CD1c-positive myeloid dendritic cell (primary cell): ENCODE results near the gene LELP1.
"Not testable (repeated sequence)": the region's sequence is repeated elsewhere in the genome, so short reads cannot be mapped to it uniquely, and the experiment has no call there.

Experiments used
- DNase-seq: peaks from one replicate; pipeline ENCODE4 v3.0.0-alpha.2; 2016; ENCODE audit errors: extremely low spot score

The LELP1 gene

DNA sequence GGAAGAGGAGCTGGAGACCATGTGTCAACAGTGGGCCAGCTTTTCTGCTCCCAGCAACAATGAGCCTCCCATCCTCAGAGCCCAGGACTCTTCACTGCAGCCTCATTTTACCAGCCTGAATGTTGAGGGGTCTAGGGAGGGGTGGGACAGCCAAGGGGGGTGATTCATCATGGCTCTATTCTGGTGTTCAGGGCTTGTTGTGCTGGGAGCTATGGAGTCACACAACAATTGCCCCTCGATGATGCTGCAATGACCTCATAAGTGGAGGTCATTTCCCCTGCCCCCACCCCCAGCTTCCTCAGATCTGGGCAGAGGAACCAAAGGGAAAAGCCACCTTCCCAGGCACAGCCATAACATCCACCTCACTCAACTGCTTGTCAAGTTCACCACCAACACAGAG lies at the start of gene LELP1:
LELP1 (plus strand) TSS at position 301 of the 400 bp plus-strand sequence. CDS start 1,278 bp downstream, outside the sequence.
- no peak for DNase-seq

GRCh38 chr1:153155541-153155940 lies 47.7 kb upstream of the LELP1 start:
- no peak for DNase-seq

DNA sequence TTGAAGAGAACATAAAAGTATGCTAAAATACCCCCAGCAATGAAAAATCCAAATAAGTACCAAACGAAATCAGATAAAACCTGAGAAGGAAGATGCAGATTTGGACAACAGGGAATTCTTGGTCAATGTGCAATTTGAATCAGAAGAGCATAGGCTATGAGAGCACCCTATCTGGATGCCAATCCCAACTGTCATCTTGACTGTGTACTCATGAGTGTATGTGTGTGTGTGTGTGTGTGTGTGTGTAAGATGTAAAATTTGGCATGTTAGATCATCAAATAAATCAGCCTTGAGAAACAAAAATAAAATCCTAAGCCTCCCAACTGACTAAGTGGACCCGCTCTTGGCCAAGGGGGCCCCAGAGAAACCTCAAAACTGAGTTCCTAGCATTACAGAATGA lies 34.5 kb upstream of the LELP1 start:
- DNase-seq: no peak

GRCh38 chr1:153174624-153175023 lies 28.6 kb upstream of the LELP1 start:
- DNase-seq: no peak

- no peak for DNase-seq
These were observed 24.3 kb upstream of the LELP1 start for GRCh38 chr1:153178922-153179321.

GRCh38 chr1:153180556-153180955 lies 22.7 kb upstream of the LELP1 start:
- no peak for DNase-seq

DNA sequence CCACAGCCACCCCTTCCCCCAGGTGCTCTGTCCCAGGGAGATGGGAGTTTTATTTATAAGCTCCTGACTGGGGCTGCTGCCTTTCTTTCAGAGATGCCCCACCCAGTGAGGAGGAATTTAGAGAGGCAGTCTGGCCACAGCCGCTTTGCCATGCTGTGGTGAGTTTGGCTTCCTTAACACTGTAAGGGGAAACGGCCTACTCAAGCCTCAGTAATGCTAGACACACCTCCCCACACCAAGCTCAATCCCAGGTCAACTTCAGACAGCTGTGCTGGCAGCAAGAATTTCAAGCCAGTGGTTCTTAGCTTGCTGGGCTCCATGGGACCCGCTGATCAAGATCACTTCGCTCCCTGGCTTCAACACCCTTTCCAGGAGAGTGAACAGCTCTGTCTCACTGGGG lies 14.9 kb upstream of the LELP1 start:
- not testable (repeated sequence) for DNase-seq

GRCh38 chr1:153190373-153190772 lies 12.9 kb upstream of the LELP1 start:
- no peak for DNase-seq

- no peak for DNase-seq
These were observed 10.5 kb upstream of the LELP1 start for GRCh38 chr1:153192697-153193096.

DNA sequence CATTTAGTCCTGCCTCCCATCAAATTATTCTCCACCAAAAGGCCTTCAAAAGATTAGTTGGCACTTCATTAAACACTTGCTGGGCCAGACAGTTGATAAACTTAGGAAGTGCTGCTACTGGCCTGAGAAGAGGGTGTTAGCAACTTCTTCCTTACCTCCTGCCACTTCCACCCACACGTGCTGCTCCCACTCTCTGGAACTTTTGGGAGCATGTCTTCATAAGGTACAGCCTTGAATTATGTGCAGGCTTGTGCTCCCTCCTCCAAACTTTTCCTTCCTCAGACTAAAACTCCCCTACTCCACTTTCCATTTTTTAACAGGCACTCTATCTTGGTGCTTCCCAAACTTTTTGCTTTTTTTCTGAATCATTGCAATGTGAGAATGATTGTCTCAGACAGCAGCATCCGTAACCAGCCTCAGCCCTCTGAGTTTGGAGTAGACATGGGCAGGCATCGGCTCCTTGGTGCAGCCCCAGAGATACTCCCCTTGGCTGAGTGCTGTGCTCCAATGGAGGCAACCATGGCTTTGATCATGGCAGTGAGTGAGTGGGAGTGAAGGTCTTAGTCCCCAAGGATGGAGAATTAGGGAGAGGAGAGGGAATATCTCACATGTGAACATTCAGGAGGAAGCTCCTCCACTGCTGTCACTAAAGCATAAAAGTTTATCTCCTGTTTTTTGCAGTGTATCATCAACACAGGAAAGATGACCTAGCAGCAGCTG lies 8.7 kb upstream of the LELP1 start:
- no peak for DNase-seq

- DNase-seq: no peak
These were observed 8.0 kb upstream of the LELP1 start for GRCh38 chr1:153195216-153195615.

DNA sequence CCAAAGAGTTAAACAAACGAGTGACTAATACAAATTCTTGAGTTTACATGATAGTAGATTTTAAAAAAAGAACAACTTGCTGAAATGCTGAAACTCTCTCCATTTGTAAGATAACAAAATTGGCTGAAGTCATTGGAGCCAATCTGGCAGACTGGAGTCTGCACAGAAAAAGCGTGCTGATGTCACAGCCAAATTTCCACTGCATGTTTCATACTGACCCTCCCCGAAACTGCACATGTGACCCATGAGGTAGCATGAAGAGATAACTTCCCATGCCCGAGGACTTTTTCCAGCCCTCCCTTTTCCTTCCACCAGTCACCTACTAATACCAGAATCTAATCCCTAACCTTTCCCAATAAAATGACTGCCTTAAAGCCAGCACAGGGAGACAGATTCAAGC lies 1.2 kb upstream of the LELP1 start:
- DNase-seq: no peak

DNA sequence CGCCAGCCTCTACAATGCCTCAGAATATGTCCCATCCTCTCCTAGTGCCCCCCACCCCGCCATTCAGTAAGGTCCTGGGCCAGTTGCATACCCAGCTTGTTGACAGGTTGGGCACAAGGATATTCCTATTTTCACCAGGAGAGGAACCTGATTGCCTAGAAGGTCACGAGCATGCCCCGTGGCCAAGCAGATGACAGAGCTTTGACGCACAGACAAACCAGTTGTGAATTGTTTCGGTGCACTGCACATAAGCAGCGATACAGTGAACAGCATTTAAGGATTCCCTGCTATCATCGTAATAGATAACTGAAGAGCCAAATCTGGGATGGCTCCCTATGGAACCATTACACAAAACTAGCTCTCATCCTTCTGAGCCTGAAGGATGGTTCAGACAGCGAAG lies 3.4 kb downstream of the LELP1 start:
- no peak for DNase-seq

- DNase-seq: no peak
These were observed 7.0 kb downstream of the LELP1 start for GRCh38 chr1:153210206-153210605.

DNA sequence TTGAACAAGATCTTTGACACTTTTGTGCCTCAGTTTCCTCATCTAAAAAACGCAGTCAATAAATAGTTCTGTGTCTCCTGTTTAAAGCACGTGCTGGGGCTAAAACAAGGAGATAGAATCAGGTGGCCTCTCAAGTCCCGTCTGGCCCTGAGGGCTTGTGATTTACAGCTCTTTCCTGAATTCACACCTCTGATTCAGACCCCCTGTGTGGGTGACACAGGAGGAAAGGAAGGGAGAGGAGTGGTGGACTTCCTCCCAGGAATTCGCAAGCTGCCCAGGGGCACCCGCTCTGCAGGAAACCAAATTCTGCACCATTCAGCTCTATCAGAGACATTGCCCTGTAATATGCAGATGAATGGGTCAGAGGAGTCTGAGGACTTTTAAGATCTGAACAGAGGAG lies 9.0 kb downstream of the LELP1 start:
- DNase-seq: no peak

- DNase-seq: no peak
These were observed 10.3 kb downstream of the LELP1 start for GRCh38 chr1:153213519-153213918.

- no peak for DNase-seq
These were observed 14.0 kb downstream of the LELP1 start, which contains the start of gene PRR9 for GRCh38 chr1:153217212-153217611. PRR9 (plus strand) TSS chr1:153217584; CDS start chr1:153218145, 561 bp downstream.

DNA sequence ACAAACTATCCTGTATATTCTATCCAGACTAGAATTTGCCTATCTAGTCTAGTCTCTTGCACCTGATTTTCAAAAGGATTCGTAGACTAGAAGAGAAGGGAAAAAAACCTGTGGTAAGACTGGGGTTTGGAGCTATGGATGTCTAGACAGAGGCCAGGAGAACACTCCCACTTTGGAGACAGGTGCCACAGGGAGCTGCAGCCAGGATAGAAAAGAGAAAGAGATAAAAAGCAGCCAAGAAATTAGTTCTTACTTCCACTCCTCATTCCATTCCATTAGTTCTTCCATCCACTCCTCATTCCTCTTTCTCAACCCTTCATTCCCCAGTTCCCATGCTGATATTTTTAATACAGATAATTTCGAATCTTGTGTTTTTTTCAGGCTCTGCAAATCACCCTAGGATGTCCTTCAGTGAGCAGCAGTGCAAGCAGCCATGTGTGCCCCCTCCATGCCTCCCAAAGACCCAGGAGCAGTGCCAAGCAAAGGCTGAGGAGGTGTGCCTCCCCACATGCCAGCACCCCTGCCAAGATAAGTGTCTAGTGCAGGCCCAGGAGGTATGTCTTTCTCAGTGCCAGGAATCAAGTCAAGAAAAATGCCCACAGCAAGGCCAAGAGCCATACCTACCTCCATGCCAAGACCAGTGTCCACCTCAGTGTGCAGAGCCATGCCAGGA lies 14.7 kb downstream of the LELP1 start:
- DNase-seq: no peak

- DNase-seq: no peak
These were observed 17.5 kb downstream of the LELP1 start for GRCh38 chr1:153220606-153221303.

GRCh38 chr1:153223040-153223891 lies 20.0 kb downstream of the LELP1 start:
- DNase-seq: peak; percentile 49

DNA sequence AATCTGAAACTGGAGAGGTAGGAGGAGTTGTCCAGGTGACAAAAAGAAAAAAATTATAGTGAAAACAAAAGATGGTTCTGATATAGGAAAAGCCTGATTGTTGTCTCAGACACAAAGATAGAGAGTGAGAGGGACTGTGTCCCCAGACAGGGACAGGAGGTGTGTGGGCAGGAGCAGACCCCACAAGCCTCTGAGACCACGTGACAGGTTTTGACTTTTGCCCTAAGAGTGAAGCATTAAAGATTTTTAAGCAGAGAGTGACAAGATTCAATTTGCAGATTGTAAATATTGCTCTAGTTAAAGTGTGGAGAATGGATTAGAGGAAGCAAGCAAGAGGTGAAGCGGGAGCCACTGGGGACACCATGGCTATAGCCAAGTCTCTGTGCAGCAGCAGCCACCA lies 24.6 kb downstream of the LELP1 start:
- no peak for DNase-seq

- DNase-seq: peak; percentile 52
These were observed 25.3 kb downstream of the LELP1 start for GRCh38 chr1:153228491-153228890.
